ENCODE data around the gene GREB1L.

Gene GREB1L

GRCh38 chr18:21571772-21572171, 329.7 kb downstream of the GREB1L start:
- TF ChIP-seq GATA1 (IDR thresholded peaks at IDR 0.05; ENCODE audit: low read depth, low read length) (no peak), POLR2A (IDR thresholded peaks at IDR 0.05; ENCODE audit: low read length) (no peak)
- DNase-seq = no peak

Data from erythroblast (primary cell).